Progenitor cell of endocrine pancreas (in vitro differentiated cells): Measurements from ENCODE around the gene DNAH1. TPM values are rescaled to one million over a fixed set of nuclear protein-coding genes. Genes with fewer than 3 reads are reported as not detected.
A peak's percentile ranks its signal among the peaks of the same experiment; 100 is the strongest.

Source experiments
- DNase-seq: peaks from one replicate; pipeline ENCODE4 v3.0.0; 2021; ENCODE audit warnings: low spot score; ENCODE audit not compliant: unreplicated experiment
- H3K27ac Mint-ChIP-seq: 2 replicates; pipeline ENCODE4 v1.8.0; 2021; ENCODE audit warnings: mild to moderate bottlenecking, moderate library complexity, mixed read lengths
- H3K27me3 Mint-ChIP-seq: 2 replicates; pipeline ENCODE4 v1.8.0; 2021; ENCODE audit warnings: mixed read lengths
- H3K36me3 Mint-ChIP-seq: 2 replicates; pipeline ENCODE4 v1.8.0; 2022; ENCODE audit warnings: mixed read lengths; ENCODE audit not compliant: insufficient read depth
- H3K4me1 Mint-ChIP-seq: 2 replicates; pipeline ENCODE4 v1.8.0; 2021; ENCODE audit warnings: low read depth, mixed read lengths
- H3K4me3 Mint-ChIP-seq: 2 replicates; pipeline ENCODE4 v1.8.0; 2021; ENCODE audit warnings: low read depth, mild to moderate bottlenecking, moderate library complexity, mixed read lengths
- H3K9me3 Mint-ChIP-seq: 2 replicates; pipeline ENCODE4 v1.8.0; 2021; ENCODE audit warnings: low read depth, mixed read lengths
- total RNA-seq: library from RNA; stranded (reverse); gene quantifications from 2 replicates; pipeline ENCODE4 v1.2.1, GENCODE V29; 2021
- TF ChIP-seq, protein P1 (sequence below): fragments of 200-600 bp; sonication (generic); IDR thresholded peaks from one replicate; pipeline ENCODE4 v1.5.0; 2021; ENCODE audit warnings: antibody characterized with exemption, mild to moderate bottlenecking; ENCODE audit not compliant: unreplicated experiment

DNAH1 gene
- total RNA-seq, 1 donor from 2014 or later, result 14.0 TPM

DNA sequence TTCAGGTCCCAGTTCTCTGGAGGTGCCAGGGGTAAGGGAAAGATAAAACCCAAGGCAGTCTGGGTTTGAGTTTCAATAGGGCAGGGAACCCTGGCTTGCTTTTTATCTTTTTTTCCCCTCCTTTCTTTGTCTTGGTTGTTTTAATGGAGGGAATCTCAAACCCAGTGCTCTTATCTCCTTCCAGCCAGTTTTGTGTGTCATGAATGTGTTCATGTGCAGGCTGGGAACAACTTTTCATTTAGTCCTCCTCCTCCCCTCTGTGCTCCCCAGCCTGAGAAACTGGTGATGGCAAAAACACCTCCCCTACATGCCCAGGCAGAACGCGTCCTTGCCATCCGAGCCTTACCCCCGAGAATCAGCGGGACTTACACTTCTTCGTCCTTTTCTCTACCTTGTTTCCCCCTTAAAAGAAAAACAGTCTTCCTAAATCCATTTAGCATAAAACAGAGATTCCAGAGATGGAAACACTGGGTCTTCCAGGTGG, 117.9 kb downstream of the DNAH1 start:
- H3K9me3 Mint-ChIP-seq, result no peaks in the 10 kb centered on the region
- no peak overlapping the region for H3K4me3 Mint-ChIP-seq
- H3K36me3 Mint-ChIP-seq, result no peaks in the 10 kb centered on the region
- H3K27ac Mint-ChIP-seq, result no peak overlapping the region
- DNase-seq, result no peak
- TF ChIP-seq, protein P1, sequence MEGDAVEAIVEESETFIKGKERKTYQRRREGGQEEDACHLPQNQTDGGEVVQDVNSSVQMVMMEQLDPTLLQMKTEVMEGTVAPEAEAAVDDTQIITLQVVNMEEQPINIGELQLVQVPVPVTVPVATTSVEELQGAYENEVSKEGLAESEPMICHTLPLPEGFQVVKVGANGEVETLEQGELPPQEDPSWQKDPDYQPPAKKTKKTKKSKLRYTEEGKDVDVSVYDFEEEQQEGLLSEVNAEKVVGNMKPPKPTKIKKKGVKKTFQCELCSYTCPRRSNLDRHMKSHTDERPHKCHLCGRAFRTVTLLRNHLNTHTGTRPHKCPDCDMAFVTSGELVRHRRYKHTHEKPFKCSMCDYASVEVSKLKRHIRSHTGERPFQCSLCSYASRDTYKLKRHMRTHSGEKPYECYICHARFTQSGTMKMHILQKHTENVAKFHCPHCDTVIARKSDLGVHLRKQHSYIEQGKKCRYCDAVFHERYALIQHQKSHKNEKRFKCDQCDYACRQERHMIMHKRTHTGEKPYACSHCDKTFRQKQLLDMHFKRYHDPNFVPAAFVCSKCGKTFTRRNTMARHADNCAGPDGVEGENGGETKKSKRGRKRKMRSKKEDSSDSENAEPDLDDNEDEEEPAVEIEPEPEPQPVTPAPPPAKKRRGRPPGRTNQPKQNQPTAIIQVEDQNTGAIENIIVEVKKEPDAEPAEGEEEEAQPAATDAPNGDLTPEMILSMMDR, result no peak
- peaks cover 4% of the 10 kb centered on the region for H3K4me1 Mint-ChIP-seq
- peaks cover 15% of the 10 kb centered on the region for H3K27me3 Mint-ChIP-seq

DNA sequence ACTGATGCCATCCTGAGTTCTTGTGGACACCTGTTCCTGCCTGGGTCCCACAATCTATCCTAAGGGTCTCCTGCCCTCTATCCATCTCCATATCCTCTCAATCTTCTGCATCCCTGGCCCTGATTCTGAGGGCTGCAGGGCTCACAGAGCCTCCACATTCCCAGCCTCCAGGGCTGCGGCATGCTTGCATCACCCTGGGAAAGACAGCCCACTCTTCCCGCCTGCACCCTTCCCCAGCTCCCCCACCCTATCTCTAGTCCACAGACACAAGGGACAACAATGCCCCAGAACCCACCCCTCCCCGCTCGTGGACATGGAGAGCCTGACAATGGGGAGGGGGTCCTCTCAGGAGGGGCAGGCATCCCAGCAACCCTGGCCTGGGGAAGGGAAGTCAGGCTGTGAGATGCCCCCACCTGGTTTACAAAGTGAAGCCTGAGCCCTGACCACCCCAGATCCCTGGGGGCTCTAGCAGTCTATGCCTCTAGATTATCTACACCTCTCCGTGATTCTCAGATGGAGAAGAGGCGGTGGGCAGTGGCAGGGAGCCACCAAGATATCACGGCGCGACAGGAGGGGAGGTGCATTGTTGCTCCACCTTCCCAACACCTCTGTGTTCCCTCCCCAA, 118.5 kb downstream of the DNAH1 start:
- H3K9me3 Mint-ChIP-seq, result no peaks in the 10 kb centered on the region
- TF ChIP-seq, protein P1, result no peak
- H3K36me3 Mint-ChIP-seq, result no peaks in the 10 kb centered on the region
- peaks cover 15% of the 10 kb centered on the region for H3K27me3 Mint-ChIP-seq
- H3K27ac Mint-ChIP-seq, result no peak overlapping the region
- peaks cover 4% of the 10 kb centered on the region for H3K4me1 Mint-ChIP-seq
- DNase-seq, result no peak
- H3K4me3 Mint-ChIP-seq, result no peak overlapping the region

DNA sequence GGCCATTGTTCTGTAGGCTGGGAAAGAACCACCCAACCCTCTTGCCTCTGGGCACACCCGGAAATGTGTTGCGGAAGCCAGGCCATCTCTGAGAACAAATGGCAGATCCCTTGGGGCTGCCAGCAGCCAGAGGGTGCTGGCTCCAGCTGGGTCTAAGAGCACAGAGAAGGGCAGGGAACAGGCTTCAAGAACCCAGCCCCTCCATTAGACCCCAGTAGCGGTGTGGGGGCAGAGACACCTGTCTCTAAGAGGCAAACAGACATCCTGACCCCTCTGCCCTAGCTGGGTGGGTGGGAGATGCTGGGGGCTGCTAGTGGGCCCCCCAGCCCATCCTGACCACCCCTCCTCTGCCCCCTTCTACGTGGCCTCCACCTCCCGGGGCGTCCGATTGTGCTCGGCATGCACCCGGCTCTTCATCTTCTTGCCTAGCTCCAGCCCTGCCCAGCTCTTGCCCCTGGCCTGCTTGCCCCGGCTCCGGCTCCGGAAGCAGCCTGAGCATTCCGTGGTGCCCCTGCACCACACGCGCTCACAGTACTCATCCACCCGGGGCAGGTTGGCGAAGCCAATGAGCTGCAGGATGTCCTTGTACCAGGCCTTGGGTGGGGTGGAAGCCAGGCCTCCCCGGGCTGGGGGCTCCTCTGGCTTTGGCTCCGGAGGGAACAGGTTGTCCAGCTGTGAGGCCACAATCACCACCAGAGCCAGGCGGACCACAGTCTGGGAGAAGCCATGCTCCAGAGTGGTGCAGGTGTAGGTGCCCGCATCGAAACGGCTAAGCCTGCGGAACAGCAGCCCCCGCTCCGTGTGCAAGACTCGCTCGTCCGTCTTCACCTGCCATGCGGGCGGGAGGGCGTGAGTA, 119.4 kb downstream of the DNAH1 start:
- TF ChIP-seq, protein P1, result no peak
- no peaks in the 10 kb centered on the region for H3K36me3 Mint-ChIP-seq
- no peak for DNase-seq
- H3K4me1 Mint-ChIP-seq, result peaks cover 4% of the 10 kb centered on the region
- H3K27me3 Mint-ChIP-seq, result peaks cover 15% of the 10 kb centered on the region
- H3K4me3 Mint-ChIP-seq, result no peak overlapping the region
- no peaks in the 10 kb centered on the region for H3K9me3 Mint-ChIP-seq
- H3K27ac Mint-ChIP-seq, result peak overlapping the region; percentile 29

DNA sequence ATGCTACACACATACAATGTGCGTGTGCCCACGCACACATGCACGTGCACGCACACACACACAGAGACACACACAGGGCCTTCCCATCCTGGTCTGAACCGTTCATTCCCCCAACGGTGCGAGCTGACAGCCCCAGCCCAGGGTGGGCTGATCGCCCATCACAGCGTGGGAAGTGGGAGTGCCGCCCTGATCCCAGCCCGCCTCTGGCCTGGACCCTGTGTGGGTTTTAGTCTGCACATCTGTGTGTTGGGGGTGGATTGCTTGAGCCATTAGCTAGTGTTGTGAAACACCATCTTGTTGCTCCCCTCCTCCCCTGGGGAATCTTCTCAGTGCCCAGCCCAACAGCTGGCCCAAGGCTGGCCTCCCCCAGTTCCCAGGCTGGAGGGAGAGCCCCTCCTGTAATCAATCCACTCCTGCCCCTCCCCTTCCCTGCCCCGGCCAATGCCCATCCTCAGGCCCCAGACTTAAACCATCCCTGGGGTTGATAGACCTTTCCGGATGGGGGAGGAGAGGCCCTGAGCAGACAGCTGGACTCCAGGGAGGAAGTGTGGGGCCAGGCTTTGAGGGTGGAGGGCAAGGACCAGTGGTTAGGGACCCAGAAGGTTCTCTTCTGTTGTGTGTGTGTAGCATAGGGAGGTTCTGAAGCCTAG, 120.5 kb downstream of the DNAH1 start:
- Mint-ChIP-seq H3K4me1 (peaks cover 4% of the 10 kb centered on the region), H3K27ac (no peak overlapping the region), H3K4me3 (no peak overlapping the region), H3K9me3 (no peaks in the 10 kb centered on the region), H3K27me3 (peaks cover 15% of the 10 kb centered on the region), H3K36me3 (no peaks in the 10 kb centered on the region)
- TF ChIP-seq, protein P1, result no peak
- DNase-seq, result no peak
